Measurements from ENCODE around the gene XXYLT1.
A peak's percentile ranks its signal among the peaks of the same experiment; 100 is the strongest.

Gene XXYLT1

GRCh38 chr3:195116407-195117185, 154.4 kb downstream of the XXYLT1 start:
- Mint-ChIP-seq H3K27ac (peak overlapping the region; percentile 18), H3K4me1 (peaks cover 51% of the 10 kb centered on the region), H3K9me3 (no peaks in the 10 kb centered on the region), H3K27me3 (ENCODE audit: low read depth, poor library complexity) (peaks cover 3% of the 10 kb centered on the region), H3K36me3 (ENCODE audit: low read depth) (no peaks in the 10 kb centered on the region), H3K4me3 (no peak overlapping the region)
- no peak for DNase-seq
- TF ChIP-seq CTCF (IDR thresholded peaks at IDR 0.05), result no peak

GRCh38 chr3:195115600-195116406, 155.2 kb downstream of the XXYLT1 start:
- Mint-ChIP-seq H3K4me3 (no peak overlapping the region), H3K4me1 (peaks cover 47% of the 10 kb centered on the region), H3K27ac (peak overlapping the region; percentile 82), H3K36me3 (ENCODE audit: low read depth) (no peaks in the 10 kb centered on the region), H3K9me3 (no peaks in the 10 kb centered on the region), H3K27me3 (ENCODE audit: low read depth, poor library complexity) (peaks cover 3% of the 10 kb centered on the region)
- DNase-seq, result no peak
- TF ChIP-seq CTCF (IDR thresholded peaks at IDR 0.05), result no peak

GRCh38 chr3:195114786-195115599, 156.0 kb downstream of the XXYLT1 start:
- no peaks in the 10 kb centered on the region for H3K9me3 Mint-ChIP-seq
- DNase-seq, result no peak
- H3K27me3 Mint-ChIP-seq (ENCODE audit: low read depth, poor library complexity), result peaks cover 3% of the 10 kb centered on the region
- H3K36me3 Mint-ChIP-seq (ENCODE audit: low read depth), result no peaks in the 10 kb centered on the region
- H3K4me3 Mint-ChIP-seq, result no peak overlapping the region
- no peak for TF ChIP-seq CTCF (IDR thresholded peaks at IDR 0.05)
- H3K4me1 Mint-ChIP-seq, result peaks cover 45% of the 10 kb centered on the region
- peak overlapping the region; percentile 82 for H3K27ac Mint-ChIP-seq

GRCh38 chr3:195113536-195114425, 157.2 kb downstream of the XXYLT1 start:
- H3K4me1 Mint-ChIP-seq, result peaks cover 35% of the 10 kb centered on the region
- peaks cover 3% of the 10 kb centered on the region for H3K27me3 Mint-ChIP-seq (ENCODE audit: low read depth, poor library complexity)
- TF ChIP-seq CTCF (IDR thresholded peaks at IDR 0.05), result no peak
- no peak overlapping the region for H3K27ac Mint-ChIP-seq
- H3K4me3 Mint-ChIP-seq, result no peak overlapping the region
- no peaks in the 10 kb centered on the region for H3K9me3 Mint-ChIP-seq
- no peak for DNase-seq
- no peaks in the 10 kb centered on the region for H3K36me3 Mint-ChIP-seq (ENCODE audit: low read depth)

- H3K27me3 Mint-ChIP-seq (ENCODE audit: low read depth, poor library complexity), result peaks cover 3% of the 10 kb centered on the region
- no peaks in the 10 kb centered on the region for H3K36me3 Mint-ChIP-seq (ENCODE audit: low read depth)
- no peak for TF ChIP-seq CTCF (IDR thresholded peaks at IDR 0.05)
- peaks cover 30% of the 10 kb centered on the region for H3K4me1 Mint-ChIP-seq
- H3K4me3 Mint-ChIP-seq, result no peak overlapping the region
- H3K9me3 Mint-ChIP-seq, result no peaks in the 10 kb centered on the region
- H3K27ac Mint-ChIP-seq, result no peak overlapping the region
- no peak for DNase-seq
Measured at GRCh38 chr3:195113048-195113447, 157.9 kb downstream of the XXYLT1 start.

All from nephron progenitor cell (in vitro differentiated cells).